HEK293 (cell line): ENCODE data around the gene GOLGA6L7.

Experiments
- CTCF ChIP-seq: fragments of 450-650 bp; formaldehyde crosslinking; IDR thresholded peaks from 2 replicates; pipeline ENCODE4 v1.5.1; 2016; ENCODE audit warnings: missing biosample characterization, missing genetic modification characterization
- PBX3 ChIP-seq: sonication (generic); formaldehyde crosslinking; IDR thresholded peaks from 2 replicates; pipeline ENCODE4 v1.8.1; 2022; ENCODE audit warnings: mild to moderate bottlenecking, moderate library complexity, missing genetic modification reagents
- SETDB1 ChIP-seq: IDR thresholded peaks from one replicate; pipeline ENCODE4 v1.6.1; 2017; ENCODE audit warnings: mild to moderate bottlenecking, low read length, moderate library complexity, mixed read lengths; ENCODE audit not compliant: insufficient read length
- ZNF274 ChIP-seq, 2 experiments: fragments of 200-500 bp in 1 of 2; fragments of 450-650 bp in 1 of 2; sonication (Bioruptor generic) in 1 of 2; formaldehyde crosslinking in 1 of 2; IDR thresholded peaks; 2 replicates each; pipeline versions ENCODE4 v1.5.1 to v1.6.1; 2014 to 2016; ENCODE audit warnings: borderline replicate concordance in 1 of 2, inconsistent platforms in 1 of 2, low read length in 1 of 2, missing biosample characterization in 1 of 2, missing genetic modification characterization in 1 of 2
- ZNF561 ChIP-seq: fragments of 450-650 bp; IDR thresholded peaks from 2 replicates; pipeline ENCODE4 v1.5.1; 2018; ENCODE audit warnings: missing biosample characterization, missing genetic modification characterization, borderline replicate concordance
- ZNF792 ChIP-seq: fragments of 450-650 bp; formaldehyde crosslinking; IDR thresholded peaks from 2 replicates; pipeline ENCODE4 v1.5.1; 2016; ENCODE audit warnings: missing biosample characterization, missing genetic modification characterization

GRCh38 chr15:28887339-28888174, 39.1 kb upstream of the GOLGA6L7 start:
- TF ChIP-seq CTCF (tag by site-specific recombination), result no peak
- no peak for TF ChIP-seq ZNF792 (tag by site-specific recombination)
- TF ChIP-seq SETDB1, result no peak
- TF ChIP-seq PBX3, result no peak
- TF ChIP-seq ZNF274 (IDR thresholded peaks at IDR 0.05; ENCODE audit: low read length), result no peak
- TF ChIP-seq ZNF274 (tag by site-specific recombination; IDR thresholded peaks at IDR 0.05; ENCODE audit: borderline replicate concordance), result no peak
- TF ChIP-seq ZNF561 (tag by site-specific recombination), result no peak
